ENCODE measurements around the gene PLA1A.

PLA1A gene

DNA sequence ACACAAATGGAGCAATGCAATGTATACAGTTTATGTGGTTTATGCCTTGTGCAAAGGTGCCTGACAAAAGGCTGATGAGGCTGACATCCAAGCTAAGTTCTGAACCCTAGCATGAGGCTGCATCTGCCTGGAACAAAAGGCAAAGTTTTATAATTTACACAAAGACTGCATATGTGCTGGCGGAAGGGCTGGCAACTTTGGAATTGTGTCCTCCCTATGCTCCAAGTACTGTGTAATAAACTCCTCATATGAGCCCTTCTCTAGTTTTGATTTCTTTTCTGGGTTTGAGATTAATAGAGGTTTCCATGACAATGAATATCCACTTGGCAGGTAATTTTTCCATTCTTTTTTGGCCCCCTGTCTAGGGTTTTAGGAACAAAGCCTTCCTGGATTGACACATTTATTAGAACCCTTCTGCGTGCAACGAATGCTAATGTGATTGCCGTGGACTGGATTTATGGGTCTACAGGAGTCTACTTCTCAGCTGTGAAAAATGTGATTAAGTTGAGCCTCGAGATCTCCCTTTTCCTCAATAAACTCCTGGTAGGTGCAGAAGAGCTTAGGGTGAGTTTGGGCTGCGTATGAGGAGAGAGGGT is 10.8 kb downstream of the PLA1A start:
- TF ChIP-seq, protein P1, sequence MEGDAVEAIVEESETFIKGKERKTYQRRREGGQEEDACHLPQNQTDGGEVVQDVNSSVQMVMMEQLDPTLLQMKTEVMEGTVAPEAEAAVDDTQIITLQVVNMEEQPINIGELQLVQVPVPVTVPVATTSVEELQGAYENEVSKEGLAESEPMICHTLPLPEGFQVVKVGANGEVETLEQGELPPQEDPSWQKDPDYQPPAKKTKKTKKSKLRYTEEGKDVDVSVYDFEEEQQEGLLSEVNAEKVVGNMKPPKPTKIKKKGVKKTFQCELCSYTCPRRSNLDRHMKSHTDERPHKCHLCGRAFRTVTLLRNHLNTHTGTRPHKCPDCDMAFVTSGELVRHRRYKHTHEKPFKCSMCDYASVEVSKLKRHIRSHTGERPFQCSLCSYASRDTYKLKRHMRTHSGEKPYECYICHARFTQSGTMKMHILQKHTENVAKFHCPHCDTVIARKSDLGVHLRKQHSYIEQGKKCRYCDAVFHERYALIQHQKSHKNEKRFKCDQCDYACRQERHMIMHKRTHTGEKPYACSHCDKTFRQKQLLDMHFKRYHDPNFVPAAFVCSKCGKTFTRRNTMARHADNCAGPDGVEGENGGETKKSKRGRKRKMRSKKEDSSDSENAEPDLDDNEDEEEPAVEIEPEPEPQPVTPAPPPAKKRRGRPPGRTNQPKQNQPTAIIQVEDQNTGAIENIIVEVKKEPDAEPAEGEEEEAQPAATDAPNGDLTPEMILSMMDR (IDR thresholded peaks at IDR 0.05; ENCODE audit: insufficient read depth, missing control alignments): no peak
- no peak for FAIRE-seq
- no peak for DNase-seq (ENCODE audit: insufficient read length, low spot score)

DNA sequence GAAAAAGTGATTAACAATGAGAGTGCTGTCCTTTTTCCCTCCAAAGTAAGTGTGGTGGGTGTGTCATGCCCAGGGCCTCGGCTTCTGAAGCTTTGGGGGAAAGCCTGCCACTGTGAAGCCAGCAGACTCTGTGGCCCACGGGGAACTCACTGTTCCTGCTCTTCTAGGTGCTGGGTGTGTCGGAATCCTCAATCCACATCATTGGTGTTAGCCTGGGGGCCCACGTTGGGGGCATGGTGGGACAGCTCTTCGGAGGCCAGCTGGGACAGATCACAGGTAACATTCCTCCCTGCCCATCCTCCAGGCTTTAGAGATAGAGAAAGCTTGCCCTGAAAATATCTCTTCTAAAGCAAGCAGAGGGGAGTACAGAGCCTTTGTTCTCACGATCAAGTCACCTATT is 11.6 kb downstream of the PLA1A start:
- DNase-seq (ENCODE audit: insufficient read length, low spot score) (no peak), FAIRE-seq (no peak)
- TF ChIP-seq, protein P1 (IDR thresholded peaks at IDR 0.05; ENCODE audit: insufficient read depth, missing control alignments): no peak

DNA sequence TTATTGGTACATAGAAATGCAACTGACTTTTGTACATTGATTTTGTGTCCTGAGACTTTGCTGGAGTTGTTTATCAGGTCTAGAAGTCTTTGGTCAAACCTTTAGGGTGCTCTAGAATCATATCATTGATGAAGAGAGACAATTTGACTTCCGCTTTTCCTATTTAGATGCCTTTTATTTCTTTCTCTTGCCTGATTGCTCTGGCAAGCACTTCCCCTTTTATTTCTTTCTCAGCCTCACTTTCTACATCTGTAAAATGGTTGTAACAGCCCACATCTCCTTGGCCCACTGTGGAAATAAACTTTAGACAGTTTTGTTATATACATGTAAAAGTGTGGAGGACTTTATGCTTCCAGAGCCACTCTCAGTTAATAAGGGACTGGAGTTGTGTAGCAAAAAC is 14.0 kb downstream of the PLA1A start:
- no peak for FAIRE-seq
- no peak for DNase-seq (ENCODE audit: insufficient read length, low spot score)
- TF ChIP-seq, protein P1 (IDR thresholded peaks at IDR 0.05; ENCODE audit: insufficient read depth, missing control alignments): no peak

DNA sequence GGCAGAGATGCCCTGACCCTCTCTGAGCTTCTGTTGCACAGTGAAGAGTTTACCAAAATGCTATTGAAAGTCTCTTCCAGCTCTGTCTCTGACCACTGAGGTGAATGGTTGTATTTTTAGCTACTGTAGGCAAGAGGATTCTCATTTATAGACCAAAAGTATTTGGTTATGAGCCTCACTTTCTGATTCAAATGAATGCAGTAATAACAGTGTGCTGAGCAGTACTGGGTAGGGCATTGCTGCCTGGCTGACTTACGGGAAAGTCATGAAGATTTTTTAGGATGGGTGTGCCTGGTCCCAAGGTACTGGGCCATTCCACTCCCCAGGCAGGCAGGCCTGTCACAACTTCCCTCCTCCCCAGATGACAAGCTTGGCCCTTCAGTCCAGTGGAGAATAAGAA is 15.5 kb downstream of the PLA1A start:
- FAIRE-seq (no peak), DNase-seq (ENCODE audit: insufficient read length, low spot score) (no peak)
- TF ChIP-seq, protein P1 (IDR thresholded peaks at IDR 0.05; ENCODE audit: insufficient read depth, missing control alignments): no peak

DNA sequence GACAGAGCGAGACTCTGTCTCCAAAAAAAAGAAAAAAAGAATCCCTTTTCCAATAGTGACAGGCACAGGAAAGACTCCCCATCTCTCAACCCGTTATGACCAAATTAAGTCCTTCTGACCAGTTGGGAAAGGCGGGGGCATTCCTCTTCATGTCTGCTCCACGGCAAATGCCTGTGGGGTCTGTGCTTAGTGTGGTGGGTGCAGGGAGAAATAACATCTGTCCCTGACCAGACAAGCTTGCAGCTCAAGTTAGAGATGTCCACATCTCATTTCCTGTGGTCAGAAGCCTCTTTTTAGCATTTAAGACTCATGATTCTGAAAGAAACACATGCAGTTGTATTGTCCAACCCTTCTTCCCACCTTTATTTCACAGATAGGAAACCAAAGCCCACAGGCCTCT is 16.2 kb downstream of the PLA1A start:
- DNase-seq (ENCODE audit: insufficient read length, low spot score) (no peak), FAIRE-seq (no peak)
- TF ChIP-seq, protein P1 (IDR thresholded peaks at IDR 0.05; ENCODE audit: insufficient read depth, missing control alignments): no peak

DNA sequence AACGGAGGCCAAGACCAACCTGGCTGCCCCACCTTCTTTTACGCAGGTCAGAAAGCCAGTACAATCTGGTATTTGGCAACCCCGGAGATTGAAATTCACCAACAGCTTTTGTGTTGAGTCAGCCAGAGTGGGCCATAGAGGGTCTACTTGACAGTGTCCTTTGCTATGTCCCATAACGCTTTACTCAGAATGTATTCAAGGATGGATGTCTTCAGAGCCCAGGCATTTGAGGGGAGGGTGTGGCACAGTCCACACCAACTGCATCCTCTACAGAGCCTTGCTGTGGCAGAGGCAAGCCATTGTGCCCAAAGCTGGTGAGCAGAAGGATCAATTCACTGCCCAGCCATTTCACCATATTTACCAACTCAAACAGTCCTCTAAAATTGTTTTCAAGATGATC is 18.4 kb downstream of the PLA1A start:
- TF ChIP-seq, protein P1 (IDR thresholded peaks at IDR 0.05; ENCODE audit: insufficient read depth, missing control alignments): no peak
- FAIRE-seq (no peak), DNase-seq (ENCODE audit: insufficient read length, low spot score) (no peak)

DNA sequence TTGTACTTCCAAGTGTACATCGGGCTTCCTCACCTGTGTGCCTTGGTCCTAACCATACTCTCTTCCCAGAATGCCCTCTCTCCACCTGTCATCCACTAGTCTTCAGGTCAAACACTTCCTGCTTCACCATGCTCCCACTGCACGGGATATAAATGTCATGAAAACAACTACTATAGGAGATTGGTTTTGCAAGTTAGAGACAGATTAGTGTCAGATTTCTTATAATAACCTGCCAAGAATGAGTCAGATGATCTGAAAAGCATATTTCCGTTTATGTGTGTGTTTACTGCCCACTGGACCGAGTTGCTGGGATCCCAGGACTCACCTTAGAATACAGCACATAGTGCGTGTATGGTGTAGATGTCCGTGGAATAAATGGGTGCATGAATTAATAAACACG is 21.4 kb downstream of the PLA1A start:
- FAIRE-seq (no peak), DNase-seq (ENCODE audit: insufficient read length, low spot score) (no peak)
- TF ChIP-seq, protein P1 (IDR thresholded peaks at IDR 0.05; ENCODE audit: insufficient read depth, missing control alignments): no peak

Data from D721Med (cell line).